ENCODE measurements around the gene KCNE3.

GRCh38 chr11:74468058-74468457 lies 709 bp upstream of the KCNE3 start:
- no peak for TF ChIP-seq TBX3 (IDR thresholded peaks at IDR 0.05; ENCODE audit: borderline replicate concordance)
- no peak for TF ChIP-seq SP2 (CRISPR knock-in tag; IDR thresholded peaks at IDR 0.05)
- TF ChIP-seq SUZ12 (IDR thresholded peaks at IDR 0.05; ENCODE audit: low read depth, low read length): no peak
- TF ChIP-seq TCF7 (IDR thresholded peaks at IDR 0.05; ENCODE audit: low read depth): no peak
- TF ChIP-seq CREB1 (IDR thresholded peaks at IDR 0.05): no peak
- no peak for TF ChIP-seq CREB1 (CRISPR knock-in tag; IDR thresholded peaks at IDR 0.05)
- no peak for TF ChIP-seq MED1 (CRISPR knock-in tag; IDR thresholded peaks at IDR 0.05)
- TF ChIP-seq ZNF20 (CRISPR knock-in tag; IDR thresholded peaks at IDR 0.05): no peak
- no peak for TF ChIP-seq UBTF (CRISPR knock-in tag; IDR thresholded peaks at IDR 0.05)
- TF ChIP-seq ZNF296 (CRISPR knock-in tag; conservative IDR thresholded peaks at IDR 0.05): no peak
- TF ChIP-seq ZSCAN5A (CRISPR knock-in tag; IDR thresholded peaks at IDR 0.05; ENCODE audit: borderline replicate concordance): no peak
- TF ChIP-seq ZNF12 (CRISPR knock-in tag; IDR thresholded peaks at IDR 0.05): no peak
- TF ChIP-seq EP300 (IDR thresholded peaks at IDR 0.05; ENCODE audit: low read depth in 2 of 2, low read length in 2 of 2): no peak
- TF ChIP-seq EP300 (CRISPR knock-in tag; IDR thresholded peaks at IDR 0.05; ENCODE audit: borderline replicate concordance): no peak
- TF ChIP-seq ZNF232 (CRISPR knock-in tag; IDR thresholded peaks at IDR 0.05; ENCODE audit: borderline replicate concordance): no peak
- no peak for TF ChIP-seq ZNF552 (CRISPR knock-in tag; IDR thresholded peaks at IDR 0.05; ENCODE audit: borderline replicate concordance)

All from HepG2 (cell line).